ENCODE data around the gene LIN7B. TPM values are rescaled to one million over a fixed set of nuclear protein-coding genes. Genes with fewer than 3 reads are reported as not detected.

LIN7B gene
- total RNA-seq, 1 experiment from 2014 or later = 11.8 TPM

- Mint-ChIP-seq H3K4me3 (ENCODE audit: unreplicated experiment) (no peak overlapping the region), H3K36me3 (ENCODE audit: insufficient read depth, unreplicated experiment) (peaks cover 91% of the 10 kb centered on the region), H3K4me1 (ENCODE audit: low read depth, unreplicated experiment) (peaks cover 24% of the 10 kb centered on the region), H3K27me3 (ENCODE audit: insufficient read depth, unreplicated experiment) (no peaks in the 10 kb centered on the region), H3K9me3 (ENCODE audit: unreplicated experiment) (no peaks in the 10 kb centered on the region), H3K27ac (ENCODE audit: unreplicated experiment) (peak overlapping the region; percentile 28)
- no TSS peak for BruUV-seq (replicated peaks)
- ChIA-PET POLR2A (interaction anchor here (0.8 kb wide), 1 partner anchor 109 kb away, joined by 8 read pairs; the partner anchor contains the start of genes GYS1 and RUVBL2), CTCF (no interaction called here)
- no peak overlapping the region for H3K4me3 ChIP-seq (ENCODE audit: low read depth, low read length)
- intact Hi-C loops (cut with micrococcal nuclease; ENCODE audit: unreplicated experiment) = no loop called here
- H3K36me3 ChIP-seq (ENCODE audit: control insufficient read depth, insufficient read depth, low read length) = peaks cover 10% of the 10 kb centered on the region
- no peaks in the 10 kb centered on the region for H3K27me3 ChIP-seq (replicated peaks; ENCODE audit: control insufficient read depth, insufficient read depth, low read length)
- no peak for DNase-seq
- no peak for TF ChIP-seq CTCF (IDR thresholded peaks at IDR 0.05; ENCODE audit: insufficient read depth in 1 of 2, low read depth in 1 of 2, low read length in 1 of 2, severe bottlenecking in 1 of 2, unreplicated experiment in 1 of 2)
- H3K4me1 ChIP-seq = no peaks in the 10 kb centered on the region; the same call in 1 of the 2 replicates
- H3K9me3 ChIP-seq = no peaks in the 10 kb centered on the region
These were observed 11.9 kb upstream of the LIN7B start for GRCh38 chr19:49102303-49102702.

GRCh38 chr19:49103331-49104085 is 10.7 kb upstream of the LIN7B start:
- CTCF ChIA-PET = interaction anchor here (1.2 to 2.0 kb wide), 2 partner anchors 10 to 96 kb away, joined by 3 to 6 read pairs; no protein-coding TSS in a partner anchor
- Mint-ChIP-seq H3K36me3 (ENCODE audit: insufficient read depth, unreplicated experiment) (peaks cover 91% of the 10 kb centered on the region), H3K27me3 (ENCODE audit: insufficient read depth, unreplicated experiment) (no peaks in the 10 kb centered on the region), H3K27ac (ENCODE audit: unreplicated experiment) (no peak overlapping the region), H3K4me1 (ENCODE audit: low read depth, unreplicated experiment) (peaks cover 24% of the 10 kb centered on the region), H3K4me3 (ENCODE audit: unreplicated experiment) (no peak overlapping the region), H3K9me3 (ENCODE audit: unreplicated experiment) (no peaks in the 10 kb centered on the region)
- H3K4me3 ChIP-seq (ENCODE audit: low read depth, low read length) = no peak overlapping the region
- intact Hi-C loops (cut with micrococcal nuclease; ENCODE audit: unreplicated experiment) = no loop called here
- TF ChIP-seq CTCF (IDR thresholded peaks at IDR 0.05; ENCODE audit: insufficient read depth in 1 of 2, low read depth in 1 of 2, low read length in 1 of 2, severe bottlenecking in 1 of 2, unreplicated experiment in 1 of 2) = no peak
- no TSS peak for BruUV-seq (replicated peaks)
- DNase-seq = no peak
- no peaks in the 10 kb centered on the region for H3K27me3 ChIP-seq (replicated peaks; ENCODE audit: control insufficient read depth, insufficient read depth, low read length)
- POLR2A ChIA-PET = no interaction called here
- peaks cover 7% of the 10 kb centered on the region; the same call in 1 of the 2 replicates for H3K36me3 ChIP-seq (ENCODE audit: control insufficient read depth, insufficient read depth, low read length)
- no peaks in the 10 kb centered on the region for H3K9me3 ChIP-seq
- H3K4me1 ChIP-seq = no peaks in the 10 kb centered on the region; the same call in 1 of the 2 replicates

- no peaks in the 10 kb centered on the region for H3K27me3 Mint-ChIP-seq (ENCODE audit: insufficient read depth, unreplicated experiment)
- no peaks in the 10 kb centered on the region for H3K27me3 ChIP-seq (replicated peaks; ENCODE audit: control insufficient read depth, insufficient read depth, low read length)
- H3K4me1 Mint-ChIP-seq (ENCODE audit: low read depth, unreplicated experiment) = peaks cover 24% of the 10 kb centered on the region
- H3K27ac Mint-ChIP-seq (ENCODE audit: unreplicated experiment) = no peak overlapping the region
- no peak overlapping the region for H3K4me3 ChIP-seq (ENCODE audit: low read depth, low read length)
- H3K36me3 Mint-ChIP-seq (ENCODE audit: insufficient read depth, unreplicated experiment) = peaks cover 91% of the 10 kb centered on the region
- H3K9me3 Mint-ChIP-seq (ENCODE audit: unreplicated experiment) = no peaks in the 10 kb centered on the region
- H3K4me1 ChIP-seq = no peaks in the 10 kb centered on the region; the same call in 1 of the 2 replicates
- ChIA-PET POLR2A (interaction anchor here (1.0 kb wide), 1 partner anchor 111 kb away, joined by 5 read pairs; the partner anchor contains the start of gene RUVBL2), CTCF (interaction anchor here (1.4 to 2.0 kb wide), 2 partner anchors 10 to 95 kb away, joined by 5 to 6 read pairs; partner anchors contain the start of gene LIN7B)
- intact Hi-C loops (cut with micrococcal nuclease; ENCODE audit: unreplicated experiment) = no loop called here
- TF ChIP-seq CTCF (IDR thresholded peaks at IDR 0.05; ENCODE audit: insufficient read depth in 1 of 2, low read depth in 1 of 2, low read length in 1 of 2, severe bottlenecking in 1 of 2, unreplicated experiment in 1 of 2) = no peak
- H3K4me3 Mint-ChIP-seq (ENCODE audit: unreplicated experiment) = no peak overlapping the region
- no TSS peak for BruUV-seq (replicated peaks)
- DNase-seq = no peak
- no peaks in the 10 kb centered on the region for H3K9me3 ChIP-seq
- H3K36me3 ChIP-seq (ENCODE audit: control insufficient read depth, insufficient read depth, low read length) = peaks cover 4% of the 10 kb centered on the region; the same call in 1 of the 2 replicates
These were observed 9.8 kb upstream of the LIN7B start for GRCh38 chr19:49104229-49104864.
